Stimulated activated CD8-positive, alpha-beta memory T cell treated with anti-CD3 and anti-CD28 coated beads, Interleukin-7, amount 100 ng/mL, for 4 hours (primary cell): Measurements from ENCODE around the gene ASCC2.
"Not testable (repeated sequence)": the region's sequence is repeated elsewhere in the genome, so short reads cannot be mapped to it uniquely, and the experiment has no call there.

Experiments
- DNase-seq, 2 donors: peaks; one replicate each; pipeline ENCODE4 v3.0.0-alpha.2; 2020; ENCODE audit warnings: low read depth in 2 of 2

The ASCC2 gene

DNA sequence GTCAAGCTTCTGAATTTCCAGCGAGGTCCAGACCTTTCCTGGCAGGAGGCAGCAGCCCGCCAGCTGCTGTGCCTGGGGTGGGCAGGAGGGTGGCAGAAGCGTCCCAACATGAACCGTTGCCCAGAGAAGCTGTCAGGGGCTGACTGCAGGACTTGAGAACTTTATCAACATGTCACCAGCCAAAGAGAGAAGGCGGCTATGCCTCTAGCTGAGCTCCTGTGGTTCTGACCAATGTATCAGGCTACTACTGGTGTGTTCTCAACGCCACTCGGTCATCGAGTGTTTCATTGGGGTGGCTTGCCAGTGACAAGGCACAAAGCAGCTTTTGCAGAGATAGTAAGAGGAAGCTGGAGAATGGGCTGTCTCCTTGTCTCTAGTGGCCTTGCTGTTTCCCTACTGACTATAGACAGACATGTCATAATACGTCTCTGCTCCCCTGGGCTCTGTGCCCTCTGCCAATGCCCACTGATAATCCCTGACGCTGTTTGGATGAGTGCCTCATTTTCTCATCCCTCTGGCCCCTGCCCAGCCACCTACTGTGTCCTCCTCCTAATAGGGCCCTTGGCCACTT, 17.6 kb upstream of the ASCC2 start:
- no peak for DNase-seq

DNA sequence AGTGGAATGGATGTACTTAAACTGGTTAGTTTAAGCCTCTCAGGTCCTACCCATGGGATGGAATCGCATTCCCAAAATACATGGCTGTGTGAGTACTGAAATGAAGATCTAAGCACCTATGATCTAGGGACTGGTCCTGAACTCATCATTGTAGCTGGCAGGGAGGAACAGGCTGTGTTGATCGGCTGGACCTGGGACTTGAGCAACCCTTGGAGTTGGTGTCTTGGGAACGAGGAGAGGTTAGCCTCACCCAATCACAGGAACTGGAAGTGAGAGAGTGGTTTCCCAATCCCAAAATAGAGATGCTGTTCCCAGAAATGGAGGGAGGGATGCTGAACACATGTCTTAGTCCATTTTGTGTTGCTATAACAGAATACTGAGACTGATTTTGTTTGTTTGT, 16.4 kb upstream of the ASCC2 start:
- no peak for DNase-seq

GRCh38 chr22:29848111-29848510, 10.0 kb upstream of the ASCC2 start:
- no peak for DNase-seq

GRCh38 chr22:29846290-29846689, 8.2 kb upstream of the ASCC2 start:
- DNase-seq, result no peak

DNA sequence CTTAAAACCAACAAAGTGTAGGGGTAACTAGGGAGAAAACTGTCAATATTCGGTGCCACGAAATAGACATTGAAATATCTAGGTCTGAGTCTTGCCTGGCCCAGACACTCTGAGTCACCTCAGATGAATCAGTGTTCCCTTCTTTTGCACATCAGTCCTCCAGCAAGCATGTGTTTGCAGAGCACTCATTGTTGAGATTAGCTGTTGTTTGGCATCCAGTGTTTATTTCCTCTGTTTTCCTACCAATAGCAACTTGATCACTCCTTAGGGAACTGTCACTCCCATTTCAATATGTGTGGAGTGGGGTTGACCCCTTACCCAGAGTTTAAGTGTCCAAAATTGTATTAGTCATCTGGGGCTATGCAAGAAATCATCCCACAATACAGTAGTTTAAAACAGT, 4.7 kb upstream of the ASCC2 start:
- DNase-seq, result no peak

- no peak for DNase-seq
Measured at GRCh38 chr22:29842172-29842571, 4.1 kb upstream of the ASCC2 start.

- DNase-seq, result no peak
Measured at GRCh38 chr22:29840498-29840897, 2.4 kb upstream of the ASCC2 start.

DNA sequence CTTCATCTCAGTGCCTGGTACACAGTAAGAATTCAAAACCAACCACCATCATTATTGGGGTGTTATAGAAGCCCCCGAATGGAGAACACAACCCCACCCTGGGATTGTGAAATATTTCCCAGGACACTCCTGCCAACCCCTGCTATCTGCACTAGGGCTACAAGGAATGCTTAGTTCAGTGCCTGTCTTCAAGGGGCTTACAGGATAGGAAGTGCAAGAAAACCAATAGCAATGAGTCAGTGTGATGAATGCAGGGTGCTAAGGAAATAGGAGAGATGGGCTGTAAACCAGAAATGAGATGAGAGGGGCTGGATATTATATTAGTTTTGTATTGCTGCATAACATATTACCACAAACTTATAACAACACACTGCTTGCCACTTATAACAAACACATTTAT, 965 bp upstream of the ASCC2 start:
- no peak for DNase-seq

DNA sequence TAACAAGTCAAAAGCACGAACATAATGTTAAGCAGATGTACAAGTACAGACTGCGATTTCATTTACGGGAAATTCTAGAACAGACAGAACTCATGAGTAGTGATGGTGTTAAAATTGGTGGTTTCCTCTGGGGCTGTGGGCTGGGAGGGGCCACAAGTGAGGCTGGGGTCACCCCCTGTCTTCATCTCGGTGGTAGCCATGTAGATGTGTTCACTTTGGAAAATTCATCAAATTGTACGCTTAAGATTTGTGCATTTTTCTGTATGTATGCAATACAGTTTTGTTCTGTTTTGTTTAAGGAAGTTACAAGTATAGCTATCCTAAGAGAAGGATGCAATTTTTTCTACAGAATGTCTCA, 504 bp upstream of the ASCC2 start:
- DNase-seq, result peak in 1 of 2 donors; percentile 2

GRCh38 chr22:29836791-29837370, 1.2 kb downstream of the ASCC2 start:
- DNase-seq, result not testable (repeated sequence)

DNA sequence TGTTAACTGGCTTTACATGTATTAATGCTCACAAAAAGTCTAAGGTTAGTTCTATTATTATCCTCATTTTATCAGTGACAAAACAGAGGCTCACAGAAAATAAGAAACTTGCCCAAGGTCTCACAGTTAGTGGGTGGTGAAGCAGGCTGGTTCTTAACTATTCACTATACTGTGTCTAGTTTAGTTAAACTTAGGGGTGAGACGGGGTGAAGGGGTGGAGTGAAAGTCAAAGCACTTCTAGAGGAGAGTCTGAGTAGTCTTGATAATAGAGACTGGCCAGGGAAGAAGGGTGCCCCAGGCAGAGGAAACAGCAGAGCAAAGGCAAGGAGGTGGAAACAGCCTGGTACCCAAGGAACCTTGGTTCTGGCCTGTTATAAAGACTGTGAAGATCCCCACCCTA, 4.0 kb downstream of the ASCC2 start:
- DNase-seq, result no peak

DNA sequence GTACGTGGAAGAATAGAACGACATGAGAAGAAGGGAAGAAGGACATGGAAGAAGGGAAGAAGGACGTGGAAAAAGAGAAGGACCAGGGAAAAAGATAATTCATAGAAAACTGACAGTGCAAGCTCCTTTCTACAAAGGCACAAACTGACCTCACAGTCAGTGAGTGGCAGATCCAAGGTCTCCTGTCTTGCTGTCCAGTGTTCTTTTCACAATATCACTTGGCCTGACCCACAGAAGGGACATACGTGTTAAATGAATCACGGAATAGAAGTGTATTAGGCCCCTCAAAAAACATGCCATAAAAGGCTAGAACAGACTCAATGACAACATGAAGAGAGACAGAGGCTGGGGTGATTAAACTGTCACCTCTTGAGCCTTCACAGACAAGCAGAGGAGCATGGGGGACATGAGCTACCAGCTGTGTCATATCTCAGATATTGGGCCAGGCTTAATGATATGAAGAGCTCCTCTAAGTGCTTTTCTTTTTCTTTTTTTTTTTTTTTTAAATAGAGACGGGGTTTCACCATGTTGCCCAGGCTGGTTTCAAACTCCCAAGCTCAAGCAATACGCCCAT, 4.6 kb downstream of the ASCC2 start:
- DNase-seq, result no peak

GRCh38 chr22:29831958-29832357, 6.1 kb downstream of the ASCC2 start:
- no peak for DNase-seq

DNA sequence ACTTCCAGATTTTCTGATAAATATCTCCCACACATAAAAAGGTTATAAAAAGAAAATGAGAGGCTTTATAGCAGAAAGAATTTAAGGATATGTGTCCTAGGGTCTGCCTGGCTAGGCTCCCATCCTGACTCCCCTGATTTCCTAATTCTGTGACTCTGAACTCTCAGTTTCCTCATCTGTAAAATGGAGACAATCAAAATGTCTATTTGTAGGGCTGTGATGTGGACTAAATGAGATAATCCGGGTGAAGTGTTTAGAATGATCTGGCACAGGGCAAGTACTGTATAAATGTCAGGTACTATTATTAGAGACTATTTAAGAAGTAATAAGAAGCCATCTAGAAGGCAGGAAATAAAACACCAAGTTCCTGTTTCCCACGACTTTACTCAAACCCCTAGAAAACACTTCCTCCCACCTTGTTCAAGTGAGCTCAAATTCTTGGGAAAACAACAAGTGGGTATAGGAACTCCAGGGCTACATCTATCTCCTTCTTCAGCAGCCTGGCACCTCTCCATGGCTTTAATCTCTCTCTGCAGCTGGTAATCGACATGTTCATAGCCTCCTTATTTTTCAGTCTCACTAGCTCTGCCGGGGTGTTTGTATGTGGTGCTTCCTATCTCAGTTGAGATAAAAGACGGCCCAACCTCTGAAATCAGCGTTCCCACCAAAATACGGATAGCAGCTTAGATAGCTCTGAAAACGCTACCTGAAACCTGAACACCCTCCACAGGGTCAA, 6.7 kb downstream of the ASCC2 start:
- DNase-seq, result no peak

DNA sequence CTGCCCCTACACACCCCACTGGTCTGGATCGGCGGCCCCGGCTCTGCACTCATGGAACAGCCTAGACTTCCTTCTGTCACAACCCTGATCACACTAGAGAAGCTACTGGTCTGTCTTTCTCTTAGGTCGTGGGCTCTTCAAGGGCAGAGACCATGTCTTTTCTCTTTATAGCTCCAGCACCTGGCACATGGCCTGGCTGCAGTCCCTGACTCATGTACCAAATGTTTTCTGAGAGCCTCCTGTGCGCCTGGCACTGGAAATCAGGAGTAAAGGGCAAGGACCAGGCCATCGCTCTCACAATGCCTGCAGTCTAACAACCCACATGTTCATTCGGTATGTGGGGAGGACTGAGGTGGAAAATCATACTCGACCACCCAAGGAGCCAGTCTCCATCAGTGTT, 7.5 kb downstream of the ASCC2 start:
- DNase-seq, result no peak

GRCh38 chr22:29827726-29828125, 10.3 kb downstream of the ASCC2 start:
- not testable (repeated sequence) for DNase-seq

- DNase-seq, result no peak
Measured at GRCh38 chr22:29827091-29827490, 11.0 kb downstream of the ASCC2 start.

GRCh38 chr22:29825578-29825977, 12.5 kb downstream of the ASCC2 start:
- no peak for DNase-seq

DNA sequence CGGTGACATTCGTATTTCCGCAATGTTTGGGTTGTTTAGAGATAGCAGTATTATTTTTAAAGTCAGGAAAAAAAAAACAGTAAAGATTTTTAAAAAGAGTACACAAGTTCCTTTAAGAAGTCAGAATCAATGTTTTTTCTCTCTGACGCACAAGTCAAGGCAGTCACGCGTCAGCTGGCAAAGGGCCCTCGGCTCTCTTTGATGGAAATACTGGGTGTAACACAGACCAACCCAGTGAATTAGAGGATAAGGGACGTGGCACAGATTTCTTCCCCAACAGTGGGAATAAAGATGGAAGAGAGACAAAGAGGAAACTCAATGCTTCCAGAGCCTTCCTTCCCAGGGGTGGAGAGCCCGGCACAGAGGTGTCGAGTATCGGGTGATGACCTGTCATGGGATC, 13.4 kb downstream of the ASCC2 start:
- no peak for DNase-seq

DNA sequence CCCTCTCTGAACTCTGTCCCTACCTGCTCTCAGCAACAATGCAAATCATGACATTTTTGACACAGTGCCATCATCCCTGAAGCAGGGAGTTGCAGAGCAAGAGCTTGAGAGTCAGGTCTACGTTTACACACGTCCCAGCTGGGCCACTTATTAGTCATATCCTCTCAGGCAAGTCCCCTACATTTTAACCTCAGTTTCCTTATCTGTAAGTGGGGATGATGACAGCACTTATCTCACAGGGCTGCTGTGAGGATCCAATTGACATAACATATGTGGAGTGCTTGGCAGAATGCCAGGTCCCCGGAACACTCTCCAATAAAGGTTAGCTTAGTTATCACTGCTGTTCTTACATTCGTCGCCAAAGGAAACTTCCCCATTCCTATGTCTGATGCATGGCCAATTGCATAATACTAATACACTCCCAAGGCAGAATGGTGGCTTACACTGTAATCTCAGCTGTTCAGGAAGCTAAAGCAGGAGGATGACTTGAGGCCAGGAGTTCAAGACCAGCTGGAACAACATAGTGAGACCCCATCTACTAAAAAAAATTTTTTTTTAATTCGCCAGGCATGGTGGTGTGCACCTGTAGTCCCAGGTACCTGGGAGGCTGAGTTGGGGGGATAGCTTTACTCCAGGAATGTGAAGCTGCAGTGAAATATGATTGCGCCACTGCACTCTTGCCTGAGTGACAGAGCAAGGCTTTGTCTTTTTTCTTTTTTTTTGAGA, 16.6 kb downstream of the ASCC2 start:
- no peak for DNase-seq

DNA sequence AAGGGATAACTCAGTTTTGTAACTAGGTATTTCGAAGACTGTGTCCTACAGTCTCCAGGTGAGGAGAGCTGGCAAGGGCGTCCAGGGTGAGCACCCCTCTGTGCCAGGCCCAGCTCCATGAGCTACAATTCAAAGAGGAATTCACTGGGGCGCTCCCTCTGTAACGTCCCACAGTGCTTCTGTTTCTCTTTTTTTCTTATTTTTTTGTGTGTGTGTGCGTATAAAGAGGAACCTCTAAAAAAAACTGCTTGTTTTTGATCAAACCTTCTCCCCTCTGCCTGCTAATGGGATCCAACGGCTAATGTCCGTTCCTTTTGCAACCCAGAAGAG, 17.1 kb downstream of the ASCC2 start:
- no peak for DNase-seq

- no peak for DNase-seq
Measured at GRCh38 chr22:29819501-29819900, 18.6 kb downstream of the ASCC2 start.

GRCh38 chr22:29817724-29818123, 20.4 kb downstream of the ASCC2 start:
- DNase-seq, result no peak
